GM19099 (cell line): Measurements from ENCODE around the gene SNX33.

ENCODE experiments used
- POLR2A ChIP-seq: IDR thresholded peaks from 3 replicates; pipeline ENCODE4 v1.6.1; 2011; ENCODE audit warnings: low read depth; ENCODE audit not compliant: insufficient read length; ENCODE audit errors: extremely low read depth

The SNX33 gene

DNA sequence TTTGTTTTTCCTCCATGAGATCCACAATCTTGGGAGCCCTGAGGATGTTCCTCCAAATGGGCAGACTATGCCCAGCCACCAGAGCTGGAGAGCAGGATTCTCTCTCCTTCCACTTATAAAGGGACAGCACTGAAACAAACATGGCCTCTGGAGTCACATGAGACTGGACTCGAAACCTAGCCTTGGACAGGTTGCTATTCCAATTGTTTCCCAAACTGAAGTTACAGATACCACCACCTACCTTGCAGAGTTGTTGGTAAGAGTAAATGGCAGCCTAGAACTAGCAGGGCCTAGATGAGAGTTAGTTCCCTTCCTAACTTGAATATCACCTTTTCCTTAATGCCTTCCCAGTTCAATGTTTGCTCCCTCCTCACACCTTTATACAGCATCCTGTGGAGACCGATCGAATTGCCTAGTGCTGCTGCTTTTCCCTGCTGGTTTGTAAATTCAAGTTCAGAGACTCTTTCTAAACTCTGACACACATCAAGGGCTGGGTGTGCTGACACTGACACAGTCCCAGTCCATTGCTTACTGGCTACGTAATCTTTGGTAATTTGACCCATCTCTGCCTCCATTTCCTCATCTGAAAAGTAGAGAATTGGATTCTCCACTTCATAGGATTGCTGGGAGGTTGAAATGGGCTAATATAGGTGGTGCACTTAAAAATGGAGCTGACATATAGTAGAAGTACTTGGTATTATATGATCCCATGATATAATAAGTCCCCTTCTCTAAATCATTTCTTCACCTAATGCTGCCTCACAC is 10.3 kb upstream of the SNX33 start:
- no peak for TF ChIP-seq POLR2A

DNA sequence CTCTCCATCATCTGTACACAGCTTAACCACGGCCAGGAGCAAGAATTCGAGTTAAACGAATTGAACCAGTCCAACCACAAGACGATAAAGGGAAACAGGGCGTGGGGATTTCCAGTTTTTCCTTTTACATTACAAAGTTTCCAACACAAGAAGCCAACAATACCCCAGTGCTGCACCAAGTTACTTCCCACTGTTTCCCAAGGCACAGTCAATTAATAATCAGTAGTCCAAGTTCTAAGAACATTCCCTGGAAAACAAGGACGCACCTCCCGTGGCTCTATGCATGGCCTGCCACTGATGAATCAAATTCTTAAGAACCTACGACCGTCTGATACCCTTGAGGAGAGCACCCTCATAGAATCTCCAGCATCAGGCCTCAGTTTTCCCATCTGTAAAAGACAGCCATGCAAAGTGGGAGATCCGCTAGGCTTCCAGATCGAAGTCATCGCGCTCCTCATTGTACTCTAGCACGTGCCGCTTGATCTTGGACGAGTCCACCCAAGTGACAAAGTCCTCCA is 8.5 kb upstream of the SNX33 start:
- TF ChIP-seq POLR2A = no peak

DNA sequence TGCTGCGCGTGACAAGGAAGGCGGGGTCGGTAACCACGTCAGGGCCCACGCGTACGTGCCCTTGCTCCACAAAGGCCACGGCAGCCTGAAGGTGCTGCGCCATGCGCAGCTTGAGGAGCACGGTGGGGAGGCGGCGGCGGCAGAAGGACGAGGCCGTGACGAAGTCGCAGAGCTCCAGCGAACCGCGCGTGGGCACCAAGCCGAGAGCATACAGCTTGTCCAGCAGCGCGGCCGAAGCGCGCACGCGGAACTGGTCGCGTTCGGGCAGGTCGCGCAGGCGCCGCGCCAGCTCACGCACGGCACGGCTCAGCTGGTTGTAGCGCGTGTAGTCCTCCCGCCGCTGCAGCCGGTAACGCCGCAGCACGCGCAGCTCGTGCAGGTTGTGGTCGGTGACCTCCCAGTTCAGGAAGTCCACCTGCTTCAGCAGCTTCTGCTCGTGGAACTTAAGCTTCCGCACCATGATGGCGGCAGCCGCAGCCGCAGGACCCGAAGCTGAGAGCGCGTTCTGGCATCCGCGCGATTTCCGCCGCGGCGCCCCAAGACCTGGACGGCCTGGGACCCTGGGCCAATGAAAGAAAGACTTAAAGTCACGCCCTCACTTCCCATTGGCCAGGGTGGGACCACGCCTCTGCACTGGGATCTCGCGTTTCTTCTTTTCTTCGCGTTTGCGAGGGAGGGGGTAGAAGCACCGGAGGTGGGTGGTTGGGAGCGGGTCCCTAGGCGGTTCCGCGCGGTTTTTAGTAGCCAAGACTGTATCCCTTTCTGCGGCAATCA is 7.8 kb upstream of the SNX33 start, which contains the start of gene IMP3:
IMP3 (minus strand) TSS at position 516 of the 774 bp plus-strand sequence; CDS start at position 460, 56 bp downstream.
- TF ChIP-seq POLR2A = peak; percentile 98

DNA sequence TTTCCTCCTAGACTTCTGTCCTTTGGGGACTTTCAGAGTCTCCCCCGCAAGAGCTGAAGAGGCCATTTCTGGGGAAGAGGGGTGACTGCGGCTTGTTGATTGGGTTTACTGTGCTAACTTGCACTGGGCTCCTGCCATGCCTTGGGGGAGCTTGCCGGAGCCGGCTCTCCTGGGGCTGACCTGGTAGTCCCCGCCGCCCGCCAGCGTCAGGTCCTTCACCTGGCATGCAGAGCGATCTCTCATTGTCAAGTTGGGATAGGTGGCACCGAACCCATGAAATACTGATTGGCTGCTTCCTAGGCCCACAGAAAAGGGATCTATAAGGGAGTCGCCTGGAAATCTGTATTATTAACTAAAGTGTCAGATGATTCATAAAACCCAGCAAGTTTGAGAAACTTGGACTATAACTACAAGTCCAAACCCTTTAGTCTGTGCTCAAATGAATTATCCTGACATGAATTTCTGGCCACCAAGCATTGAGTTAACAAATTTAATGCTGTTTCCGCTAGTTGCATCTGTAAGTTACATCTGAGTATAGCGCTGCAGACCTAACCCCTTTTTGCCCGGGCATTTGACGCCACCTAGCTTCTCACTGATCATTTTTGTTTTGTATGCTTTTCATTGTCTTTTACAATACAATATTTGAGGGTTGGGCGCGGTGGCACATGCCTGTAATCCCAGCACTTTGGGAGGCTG is 7.1 kb upstream of the SNX33 start:
- TF ChIP-seq POLR2A = no peak

DNA sequence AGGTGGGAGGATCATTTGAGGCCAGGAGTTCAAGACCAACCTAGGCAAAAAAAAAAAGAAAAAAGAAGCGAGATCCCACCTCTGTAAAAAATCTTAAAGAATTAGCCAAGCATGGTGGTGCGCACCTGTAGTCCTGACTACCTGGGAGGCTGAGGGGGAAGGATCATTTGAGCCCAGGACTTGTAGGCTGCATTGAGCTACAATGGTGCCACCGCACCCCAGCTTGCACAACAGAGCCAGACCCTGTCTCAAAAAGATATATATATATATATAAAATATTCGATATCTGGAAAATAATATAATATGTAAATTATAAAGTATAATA is 6.6 kb upstream of the SNX33 start:
- TF ChIP-seq POLR2A = no peak

DNA sequence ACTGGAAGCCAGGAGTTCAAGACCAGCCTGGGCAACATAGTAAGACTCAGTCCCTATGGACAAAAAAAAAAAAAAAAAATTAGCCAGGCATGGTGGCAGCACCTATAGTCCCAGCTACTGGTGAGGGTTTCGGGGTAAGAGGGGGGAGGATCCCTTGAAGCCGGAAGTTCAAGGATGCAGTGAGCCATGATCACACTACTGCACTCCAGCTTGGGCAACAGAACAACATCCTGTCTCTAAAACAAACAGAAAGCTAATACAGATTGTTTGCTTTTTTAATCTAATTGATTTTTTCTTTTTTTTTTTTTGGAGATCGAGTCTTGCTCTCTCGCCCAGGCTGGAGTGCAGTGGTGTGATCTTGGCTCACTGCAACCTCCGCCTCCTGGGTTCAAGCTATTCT is 6.1 kb upstream of the SNX33 start:
- TF ChIP-seq POLR2A = no peak

DNA sequence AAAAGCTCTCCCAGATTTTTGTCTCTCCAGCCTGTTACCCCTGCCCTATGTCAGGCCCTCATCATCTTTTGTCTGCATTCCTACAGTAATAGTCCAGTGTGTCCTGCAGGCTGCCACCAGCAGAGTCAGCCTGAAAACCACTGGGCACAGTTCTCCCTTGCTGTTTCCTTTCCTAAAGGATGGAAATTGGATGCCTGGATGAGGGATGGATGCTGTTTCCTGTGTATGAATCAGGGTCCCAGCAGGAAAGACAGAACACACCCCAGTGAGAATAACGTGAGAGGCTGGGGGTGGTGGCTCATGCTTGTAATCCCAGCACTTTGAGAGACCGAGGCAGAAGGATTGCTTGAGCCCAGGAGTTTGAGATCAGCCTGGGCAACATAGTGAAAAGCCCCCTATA is 3.3 kb upstream of the SNX33 start:
- no peak for TF ChIP-seq POLR2A

DNA sequence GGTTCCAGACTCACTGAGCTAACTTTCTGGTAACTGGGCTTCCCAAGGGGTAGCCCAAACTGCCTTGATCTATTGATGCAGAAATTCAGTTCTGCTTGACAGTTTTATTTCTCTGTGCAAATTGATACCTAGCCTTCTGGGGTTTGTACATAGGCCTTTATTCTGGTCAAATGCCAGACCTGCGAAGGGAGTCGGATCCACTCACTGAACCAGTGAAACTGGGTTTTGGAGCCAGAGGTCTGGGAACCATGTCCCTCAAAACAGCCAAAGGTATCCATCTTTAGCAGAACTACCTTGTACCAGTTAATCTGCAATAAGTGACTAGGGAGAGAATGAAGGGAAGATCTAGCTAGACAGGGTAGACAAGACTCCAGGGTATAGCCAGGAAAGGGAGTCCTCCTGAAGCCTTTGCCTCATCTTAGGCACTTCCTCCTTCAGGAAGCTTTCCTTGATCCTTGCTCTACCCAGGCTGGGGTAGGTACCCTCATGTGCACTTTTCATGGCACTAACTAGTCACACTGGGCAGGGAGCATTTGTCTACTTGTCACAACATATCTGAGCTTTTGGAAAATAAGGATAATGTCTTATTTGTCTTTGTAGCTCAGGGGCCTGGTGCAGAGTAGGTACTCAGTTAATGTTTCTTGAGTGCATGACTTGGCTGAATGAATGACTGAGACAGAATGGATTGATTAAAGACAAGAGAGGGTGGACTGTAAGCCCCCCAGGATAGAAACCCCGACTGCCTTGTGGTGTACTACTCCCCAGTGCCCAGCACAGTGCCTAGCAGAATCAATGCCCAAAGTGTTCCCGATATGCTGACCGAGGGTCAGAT is 1.4 kb upstream of the SNX33 start:
- no peak for TF ChIP-seq POLR2A

DNA sequence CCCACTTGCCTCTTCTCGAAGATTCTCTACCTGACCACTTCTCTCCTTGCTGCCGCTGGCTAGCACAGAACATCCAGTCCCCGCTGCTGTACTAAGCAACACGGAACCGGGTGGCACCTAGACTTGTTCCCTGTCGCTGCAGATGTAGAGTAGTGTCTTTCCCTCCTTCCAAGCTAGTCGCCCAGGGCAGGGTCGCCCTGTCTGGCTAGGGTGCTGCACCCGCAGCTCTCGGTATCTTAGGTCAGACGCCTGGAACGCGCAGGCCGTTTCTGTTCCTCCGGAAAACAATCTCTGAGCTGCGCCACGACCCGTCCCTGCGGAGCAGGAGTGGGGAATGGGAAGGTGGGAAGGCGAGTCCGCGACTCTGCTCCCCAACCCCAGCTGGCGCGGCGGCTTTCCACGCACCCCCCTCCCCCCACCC is 758 bp upstream of the SNX33 start:
- TF ChIP-seq POLR2A = no peak

DNA sequence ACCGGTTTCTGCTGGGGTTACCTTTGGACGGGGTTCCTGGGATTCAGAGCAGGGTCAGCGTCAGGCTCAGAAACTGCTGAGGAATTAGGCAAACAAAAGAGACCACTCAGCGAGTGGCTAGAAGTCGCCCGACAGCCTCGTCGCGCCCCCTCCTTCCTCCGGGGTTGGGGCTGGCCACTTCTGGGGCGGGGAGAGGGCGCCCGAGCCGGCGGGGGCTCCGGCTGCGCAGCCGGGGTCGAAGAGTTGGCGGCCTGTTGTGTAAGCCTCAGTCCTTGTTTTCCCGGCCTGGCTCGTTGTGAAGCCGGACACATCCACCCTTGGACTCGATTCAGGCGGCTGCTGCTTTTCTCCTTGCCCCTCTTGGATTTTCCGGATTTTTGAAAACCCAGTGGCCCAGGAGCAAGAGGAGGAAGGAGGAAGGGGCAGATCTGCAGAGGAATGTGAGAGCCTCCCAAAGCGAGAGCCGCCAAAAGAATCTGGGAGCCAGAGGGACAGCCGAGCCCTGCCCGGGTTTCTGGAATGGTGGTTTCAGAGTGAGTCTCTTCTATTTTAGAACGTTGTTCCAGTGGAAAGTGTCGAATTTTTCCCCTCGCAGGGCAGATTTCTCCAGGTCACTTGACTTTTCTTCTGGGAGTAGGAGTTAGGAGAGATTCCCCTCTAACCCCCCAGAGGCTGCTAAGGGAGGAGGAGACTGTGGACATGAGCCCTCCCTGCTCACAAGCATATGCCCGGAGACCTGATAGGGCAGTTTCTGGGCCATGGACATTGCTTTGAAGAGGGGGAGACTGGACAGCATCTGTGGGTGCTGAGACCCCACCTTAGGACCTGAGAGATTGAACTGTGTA is 666 bp downstream of the SNX33 start:
- TF ChIP-seq POLR2A = no peak

DNA sequence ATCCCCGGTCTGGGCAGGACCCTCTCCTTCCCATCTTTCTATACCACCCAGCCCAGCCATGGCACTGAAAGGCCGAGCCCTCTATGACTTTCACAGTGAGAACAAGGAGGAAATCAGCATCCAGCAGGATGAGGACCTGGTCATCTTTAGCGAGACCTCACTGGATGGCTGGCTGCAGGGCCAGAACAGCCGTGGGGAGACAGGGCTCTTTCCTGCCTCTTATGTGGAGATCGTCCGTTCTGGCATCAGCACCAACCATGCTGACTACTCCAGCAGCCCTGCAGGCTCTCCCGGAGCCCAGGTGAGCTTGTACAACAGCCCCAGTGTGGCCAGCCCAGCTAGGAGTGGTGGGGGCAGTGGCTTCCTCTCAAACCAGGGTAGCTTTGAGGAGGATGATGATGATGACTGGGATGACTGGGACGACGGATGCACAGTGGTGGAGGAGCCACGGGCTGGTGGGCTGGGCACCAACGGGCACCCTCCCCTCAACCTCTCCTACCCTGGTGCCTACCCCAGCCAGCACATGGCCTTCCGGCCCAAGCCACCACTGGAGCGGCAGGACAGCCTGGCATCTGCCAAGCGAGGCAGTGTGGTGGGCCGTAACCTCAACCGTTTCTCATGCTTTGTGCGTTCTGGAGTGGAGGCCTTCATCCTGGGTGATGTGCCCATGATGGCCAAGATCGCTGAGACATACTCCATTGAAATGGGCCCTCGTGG is 1.5 kb downstream of the SNX33 start:
- TF ChIP-seq POLR2A = no peak

DNA sequence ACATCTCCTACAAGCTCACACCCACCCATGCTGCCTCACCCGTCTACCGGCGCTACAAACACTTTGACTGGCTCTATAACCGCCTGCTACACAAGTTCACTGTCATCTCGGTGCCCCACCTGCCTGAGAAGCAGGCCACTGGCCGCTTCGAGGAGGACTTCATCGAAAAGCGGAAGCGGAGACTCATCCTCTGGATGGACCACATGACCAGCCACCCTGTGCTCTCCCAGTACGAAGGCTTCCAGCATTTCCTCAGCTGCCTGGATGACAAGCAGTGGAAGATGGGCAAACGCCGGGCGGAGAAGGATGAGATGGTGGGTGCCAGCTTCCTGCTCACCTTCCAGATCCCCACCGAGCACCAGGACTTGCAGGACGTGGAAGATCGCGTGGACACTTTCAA is 2.1 kb downstream of the SNX33 start:
- no peak for TF ChIP-seq POLR2A
